DMS79 (cell line): Measurements from ENCODE around the gene AHRR.
"Not testable (repeated sequence)": the region's sequence is repeated elsewhere in the genome, so short reads cannot be mapped to it uniquely, and the experiment has no call there.

Source experiments
- DNase-seq: peaks from one replicate; lab custom pipeline; 2025; lab: John Stamatoyannopoulos, UW

Gene AHRR

GRCh38 chr5:306011-306805, 15.3 kb upstream of the AHRR start:
- no peak for DNase-seq

GRCh38 chr5:307306-307705, 14.2 kb upstream of the AHRR start:
- DNase-seq = no peak

GRCh38 chr5:307794-308579, 13.5 kb upstream of the AHRR start:
- DNase-seq = no peak

GRCh38 chr5:308672-309271, 12.7 kb upstream of the AHRR start:
- DNase-seq = no peak

- not testable (repeated sequence) for DNase-seq
Measured at GRCh38 chr5:309831-310230, 11.7 kb upstream of the AHRR start.

GRCh38 chr5:310516-310915, 11.0 kb upstream of the AHRR start:
- no peak for DNase-seq

- no peak for DNase-seq
Measured at GRCh38 chr5:310941-311434, 10.5 kb upstream of the AHRR start.

- DNase-seq = no peak
Measured at GRCh38 chr5:311963-312362, 9.6 kb upstream of the AHRR start.

GRCh38 chr5:312845-313244, 8.7 kb upstream of the AHRR start:
- DNase-seq = no peak

- DNase-seq = no peak
Measured at GRCh38 chr5:313265-313664, 8.2 kb upstream of the AHRR start.

- no peak for DNase-seq
Measured at GRCh38 chr5:313806-314376, 7.6 kb upstream of the AHRR start.

- no peak for DNase-seq
Measured at GRCh38 chr5:314676-315487, 6.6 kb upstream of the AHRR start.

GRCh38 chr5:315488-316209, 5.9 kb upstream of the AHRR start:
- no peak for DNase-seq

GRCh38 chr5:316210-317085, 5.1 kb upstream of the AHRR start:
- DNase-seq = no peak

GRCh38 chr5:317086-317811, 4.3 kb upstream of the AHRR start:
- no peak for DNase-seq

GRCh38 chr5:318341-318897, 3.1 kb upstream of the AHRR start:
- no peak for DNase-seq

GRCh38 chr5:318931-319601, 2.4 kb upstream of the AHRR start:
- no peak for DNase-seq

- no peak for DNase-seq
Measured at GRCh38 chr5:320524-321229, 837 bp upstream of the AHRR start.
